Stimulated activated CD4-positive, alpha-beta T cell treated with anti-CD3 and anti-CD28 coated beads, Interleukin-2, amount 100 ng/mL, for 48 hours (primary cell): ENCODE measurements around the gene USP17L24.
"Not testable (repeated sequence)": the region's sequence is repeated elsewhere in the genome, so short reads cannot be mapped to it uniquely, and the experiment has no call there.

Experiments used
- DNase-seq, 2 donors: peaks; one replicate each; pipeline ENCODE4 v3.0.0-alpha.2; 2020

Gene USP17L24, protein sequence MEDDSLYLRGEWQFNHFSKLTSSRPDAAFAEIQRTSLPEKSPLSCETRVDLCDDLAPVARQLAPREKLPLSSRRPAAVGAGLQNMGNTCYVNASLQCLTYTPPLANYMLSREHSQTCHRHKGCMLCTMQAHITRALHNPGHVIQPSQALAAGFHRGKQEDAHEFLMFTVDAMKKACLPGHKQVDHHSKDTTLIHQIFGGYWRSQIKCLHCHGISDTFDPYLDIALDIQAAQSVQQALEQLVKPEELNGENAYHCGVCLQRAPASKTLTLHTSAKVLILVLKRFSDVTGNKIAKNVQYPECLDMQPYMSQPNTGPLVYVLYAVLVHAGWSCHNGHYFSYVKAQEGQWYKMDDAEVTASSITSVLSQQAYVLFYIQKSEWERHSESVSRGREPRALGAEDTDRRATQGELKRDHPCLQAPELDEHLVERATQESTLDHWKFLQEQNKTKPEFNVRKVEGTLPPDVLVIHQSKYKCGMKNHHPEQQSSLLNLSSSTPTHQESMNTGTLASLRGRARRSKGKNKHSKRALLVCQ

GRCh38 chr4:9324865-9325264 is at the start of gene USP17L24:
Gene USP17L24 (plus strand): TSS chr4:9325165. CDS start chr4:9325165, 0 bp downstream.
- not testable (repeated sequence) for DNase-seq

- not testable (repeated sequence) for DNase-seq
Observed at GRCh38 chr4:9324191-9324590, 774 bp upstream of the USP17L24 start.

- DNase-seq = not testable (repeated sequence)
Observed at GRCh38 chr4:9329611-9330010, 4.6 kb downstream of the USP17L24 start, which contains the start of gene USP17L25. Gene USP17L25 (plus strand): TSS chr4:9329911. CDS start chr4:9329911, 0 bp downstream.

- DNase-seq = not testable (repeated sequence)
Observed at GRCh38 chr4:9334358-9334757, 9.4 kb downstream of the USP17L24 start, which contains the start of gene USP17L26. Gene USP17L26 (plus strand): TSS chr4:9334658. CDS start chr4:9334658, 0 bp downstream.

GRCh38 chr4:9339103-9339502 is 14.1 kb downstream of the USP17L24 start, which contains the start of gene USP17L5:
Gene USP17L5 (plus strand): TSS chr4:9339403. CDS start chr4:9339403, 0 bp downstream.
- DNase-seq = not testable (repeated sequence)

DNA sequence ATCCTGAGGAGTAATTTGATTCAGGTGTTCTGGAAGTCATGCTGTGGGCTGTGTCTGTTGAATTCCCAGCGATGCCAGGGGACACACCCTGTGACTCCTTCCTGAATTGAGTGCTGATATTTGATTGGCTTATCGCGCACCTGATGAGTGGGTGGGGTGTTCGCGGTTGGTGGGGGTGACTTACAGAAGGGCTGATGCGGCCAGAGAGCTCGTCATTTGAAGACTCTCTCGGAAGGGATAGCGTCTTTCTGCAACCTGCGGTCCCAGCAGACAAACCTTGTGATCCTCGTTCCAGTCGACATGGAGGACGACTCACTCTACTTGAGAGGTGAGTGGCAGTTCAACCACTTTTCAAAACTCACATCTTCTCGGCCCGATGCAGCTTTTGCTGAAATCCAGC is 18.9 kb downstream of the USP17L24 start, which contains the start of gene USP17L27:
TSS of gene USP17L27 (plus strand) at position 301 of the 400 bp plus-strand sequence. CDS start at position 301, 0 bp downstream.
- DNase-seq = not testable (repeated sequence)

DNA sequence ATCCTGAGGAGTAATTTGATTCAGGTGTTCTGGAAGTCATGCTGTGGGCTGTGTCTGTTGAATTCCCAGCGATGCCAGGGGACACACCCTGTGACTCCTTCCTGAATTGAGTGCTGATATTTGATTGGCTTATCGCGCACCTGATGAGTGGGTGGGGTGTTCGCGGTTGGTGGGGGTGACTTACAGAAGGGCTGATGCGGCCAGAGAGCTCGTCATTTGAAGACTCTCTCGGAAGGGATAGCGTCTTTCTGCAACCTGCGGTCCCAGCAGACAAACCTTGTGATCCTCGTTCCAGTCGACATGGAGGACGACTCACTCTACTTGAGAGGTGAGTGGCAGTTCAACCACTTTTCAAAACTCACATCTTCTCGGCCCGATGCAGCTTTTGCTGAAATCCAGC is 23.6 kb downstream of the USP17L24 start, which contains the start of gene USP17L28:
TSS of gene USP17L28 (plus strand) at position 301 of the 400 bp plus-strand sequence. CDS start at position 301, 0 bp downstream.
- DNase-seq = not testable (repeated sequence)

GRCh38 chr4:9350866-9351265 is 25.9 kb downstream of the USP17L24 start:
- DNase-seq = not testable (repeated sequence)

DNA sequence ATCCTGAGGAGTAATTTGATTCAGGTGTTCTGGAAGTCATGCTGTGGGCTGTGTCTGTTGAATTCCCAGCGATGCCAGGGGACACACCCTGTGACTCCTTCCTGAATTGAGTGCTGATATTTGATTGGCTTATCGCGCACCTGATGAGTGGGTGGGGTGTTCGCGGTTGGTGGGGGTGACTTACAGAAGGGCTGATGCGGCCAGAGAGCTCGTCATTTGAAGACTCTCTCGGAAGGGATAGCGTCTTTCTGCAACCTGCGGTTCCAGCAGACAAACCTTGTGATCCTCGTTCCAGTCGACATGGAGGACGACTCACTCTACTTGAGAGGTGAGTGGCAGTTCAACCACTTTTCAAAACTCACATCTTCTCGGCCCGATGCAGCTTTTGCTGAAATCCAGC is 28.4 kb downstream of the USP17L24 start, which contains the start of gene USP17L29:
TSS of gene USP17L29 (plus strand) at position 301 of the 400 bp plus-strand sequence. CDS start at position 301, 0 bp downstream.
- DNase-seq = not testable (repeated sequence)

DNA sequence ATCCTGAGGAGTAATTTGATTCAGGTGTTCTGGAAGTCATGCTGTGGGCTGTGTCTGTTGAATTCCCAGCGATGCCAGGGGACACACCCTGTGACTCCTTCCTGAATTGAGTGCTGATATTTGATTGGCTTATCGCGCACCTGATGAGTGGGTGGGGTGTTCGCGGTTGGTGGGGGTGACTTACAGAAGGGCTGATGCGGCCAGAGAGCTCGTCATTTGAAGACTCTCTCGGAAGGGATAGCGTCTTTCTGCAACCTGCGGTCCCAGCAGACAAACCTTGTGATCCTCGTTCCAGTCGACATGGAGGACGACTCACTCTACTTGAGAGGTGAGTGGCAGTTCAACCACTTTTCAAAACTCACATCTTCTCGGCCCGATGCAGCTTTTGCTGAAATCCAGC is 37.9 kb downstream of the USP17L24 start, which contains the start of gene USP17L30:
TSS of gene USP17L30 (plus strand) at position 301 of the 400 bp plus-strand sequence. CDS start at position 301, 0 bp downstream.
- DNase-seq = not testable (repeated sequence)
